Fibroblast of the aortic adventitia (primary cell): ENCODE measurements around the gene ATXN7L1. TPM values are rescaled to one million over a fixed set of nuclear protein-coding genes. Genes with fewer than 3 reads are reported as not detected.

Source experiments
- DNase-seq: peaks from one replicate; pipeline ENCODE4 v3.0.0-alpha.2; 2010; ENCODE audit warnings: low read depth
- H3K4me3 ChIP-seq: 2 replicates; pipeline ENCODE4 v1.5.1; 2011; ENCODE audit warnings: low read depth, mild to moderate bottlenecking, control low read depth, low read length, moderate library complexity
- total RNA-seq: library from RNA; depleted of rRNA; stranded (reverse); fragments of >200 nt; gene quantifications from 2 replicates; pipeline ENCODE4 v1.2.3, GENCODE V29; 2012; ENCODE audit warnings: low replicate concordance
- TF ChIP-seq, protein P1 (sequence below): IDR thresholded peaks from 2 replicates; pipeline ENCODE4 v1.5.1; 2011; ENCODE audit warnings: mild to moderate bottlenecking, low read length, control low read depth, inconsistent platforms; ENCODE audit not compliant: insufficient read depth

The ATXN7L1 gene
- total RNA-seq, 1 donor: 13.8 TPM

DNA sequence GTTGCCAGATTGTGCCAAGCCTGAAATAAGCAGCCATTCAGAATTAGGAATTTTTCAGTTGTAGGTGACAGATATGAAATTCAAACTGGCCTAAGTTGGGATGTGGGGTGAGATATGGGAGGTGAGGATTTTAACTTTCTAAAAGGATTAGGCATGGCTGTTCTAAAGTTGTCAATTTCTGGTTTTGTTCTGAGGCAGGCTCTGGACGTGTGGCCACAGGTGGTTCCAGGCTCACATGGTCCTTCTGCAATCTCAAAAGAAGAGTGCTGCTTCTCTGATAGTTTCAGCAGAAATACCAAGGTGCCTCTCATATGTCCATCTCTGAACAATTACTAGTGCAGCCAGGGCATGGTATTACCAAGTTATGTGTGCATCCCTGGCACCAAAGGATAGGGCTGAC is 316.5 kb downstream of the ATXN7L1 start:
- no peak overlapping the region for H3K4me3 ChIP-seq
- TF ChIP-seq, protein P1, sequence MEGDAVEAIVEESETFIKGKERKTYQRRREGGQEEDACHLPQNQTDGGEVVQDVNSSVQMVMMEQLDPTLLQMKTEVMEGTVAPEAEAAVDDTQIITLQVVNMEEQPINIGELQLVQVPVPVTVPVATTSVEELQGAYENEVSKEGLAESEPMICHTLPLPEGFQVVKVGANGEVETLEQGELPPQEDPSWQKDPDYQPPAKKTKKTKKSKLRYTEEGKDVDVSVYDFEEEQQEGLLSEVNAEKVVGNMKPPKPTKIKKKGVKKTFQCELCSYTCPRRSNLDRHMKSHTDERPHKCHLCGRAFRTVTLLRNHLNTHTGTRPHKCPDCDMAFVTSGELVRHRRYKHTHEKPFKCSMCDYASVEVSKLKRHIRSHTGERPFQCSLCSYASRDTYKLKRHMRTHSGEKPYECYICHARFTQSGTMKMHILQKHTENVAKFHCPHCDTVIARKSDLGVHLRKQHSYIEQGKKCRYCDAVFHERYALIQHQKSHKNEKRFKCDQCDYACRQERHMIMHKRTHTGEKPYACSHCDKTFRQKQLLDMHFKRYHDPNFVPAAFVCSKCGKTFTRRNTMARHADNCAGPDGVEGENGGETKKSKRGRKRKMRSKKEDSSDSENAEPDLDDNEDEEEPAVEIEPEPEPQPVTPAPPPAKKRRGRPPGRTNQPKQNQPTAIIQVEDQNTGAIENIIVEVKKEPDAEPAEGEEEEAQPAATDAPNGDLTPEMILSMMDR: no peak
- DNase-seq: no peak

Other genes with a start within 250 kb of the ATXN7L1 start
- 14.0 and 19.6 TPM in 2 replicates for gene CDHR3, start 86.7 kb upstream of the ATXN7L1 start, total RNA-seq
- gene SYPL1, start 235.7 kb upstream of the ATXN7L1 start, total RNA-seq: 69.5 and 72.2 TPM in 2 replicates